Esophagus muscularis mucosa (tissue), 4 donors: ENCODE data around the gene NCKAP1.

Experiments used
- CTCF ChIP-seq, 3 experiments: fragments of 200-600 bp in 2 of 3; fragments of 450-650 bp in 1 of 3; sonication (generic) in 2 of 3; IDR thresholded peaks; one replicate each; pipeline ENCODE4 v1.5.1; 2017 to 2019; ENCODE audit warnings: antibody characterized with exemption in 3 of 3, mild to moderate bottlenecking in 2 of 3, moderate library complexity in 1 of 3
- EP300 ChIP-seq: sonication (generic); formaldehyde crosslinking; IDR thresholded peaks from one replicate; pipeline ENCODE4 v1.6.1; 2017; ENCODE audit warnings: antibody characterized with exemption
- POLR2A ChIP-seq: fragments of 450-650 bp; IDR thresholded peaks from one replicate; pipeline ENCODE4 v1.6.1; 2017; ENCODE audit warnings: antibody characterized with exemption, moderate library complexity, mild to moderate bottlenecking, low read depth
- POLR2AphosphoS5 ChIP-seq, 2 donors: sonication (generic); formaldehyde crosslinking; IDR thresholded peaks; one replicate each; pipeline ENCODE4 v1.6.1; 2017; ENCODE audit warnings: antibody characterized with exemption in 2 of 2

GRCh38 chr2:182920089-182920488 is 118.2 kb downstream of the NCKAP1 start:
- TF ChIP-seq CTCF (IDR thresholded peaks at IDR 0.05) (no peak), POLR2A (no peak), EP300 (no peak), POLR2AphosphoS5 (IDR thresholded peaks at IDR 0.05) (no peak)
